Esophagus squamous epithelium (tissue), 4 donors: Measurements from ENCODE around the gene COL16A1.

ENCODE experiments used
- POLR2A ChIP-seq, 4 donors: fragments of 450-650 bp; IDR thresholded peaks; one replicate each; pipeline ENCODE4 v1.6.1; 2017; ENCODE audit warnings: antibody characterized with exemption in 4 of 4, mild to moderate bottlenecking in 4 of 4, moderate library complexity in 3 of 4
- TF ChIP-seq, protein P1 (sequence below), 6 experiments: fragments of 450-650 bp in 4 of 6; fragments of 200-600 bp in 2 of 6; sonication (generic) in 2 of 6; IDR thresholded peaks; one replicate each; pipeline ENCODE4 v1.5.1; 2016 to 2019; ENCODE audit warnings: antibody characterized with exemption in 6 of 6, mild to moderate bottlenecking in 4 of 6, moderate library complexity in 4 of 6

DNA sequence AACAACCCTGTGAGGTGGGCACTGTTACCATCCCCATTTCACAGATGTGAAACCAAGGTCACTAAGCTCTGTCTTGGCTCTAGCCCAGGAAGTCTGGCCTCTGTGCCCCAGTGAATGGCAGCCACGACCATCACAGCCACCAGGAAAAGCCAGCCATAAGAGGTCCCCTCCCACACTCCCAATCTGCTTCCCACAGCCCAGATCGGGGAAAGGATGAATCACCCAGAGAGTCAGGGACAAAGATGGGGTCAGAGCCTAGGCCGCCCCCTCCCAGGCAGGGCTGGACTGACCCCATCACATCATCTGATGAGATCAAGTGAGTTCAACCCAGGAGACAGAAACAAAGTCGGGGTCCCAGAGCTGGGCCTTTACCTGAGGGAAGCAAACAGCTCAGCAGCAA, 22.9 kb upstream of the COL16A1 start:
- TF ChIP-seq, protein P1, sequence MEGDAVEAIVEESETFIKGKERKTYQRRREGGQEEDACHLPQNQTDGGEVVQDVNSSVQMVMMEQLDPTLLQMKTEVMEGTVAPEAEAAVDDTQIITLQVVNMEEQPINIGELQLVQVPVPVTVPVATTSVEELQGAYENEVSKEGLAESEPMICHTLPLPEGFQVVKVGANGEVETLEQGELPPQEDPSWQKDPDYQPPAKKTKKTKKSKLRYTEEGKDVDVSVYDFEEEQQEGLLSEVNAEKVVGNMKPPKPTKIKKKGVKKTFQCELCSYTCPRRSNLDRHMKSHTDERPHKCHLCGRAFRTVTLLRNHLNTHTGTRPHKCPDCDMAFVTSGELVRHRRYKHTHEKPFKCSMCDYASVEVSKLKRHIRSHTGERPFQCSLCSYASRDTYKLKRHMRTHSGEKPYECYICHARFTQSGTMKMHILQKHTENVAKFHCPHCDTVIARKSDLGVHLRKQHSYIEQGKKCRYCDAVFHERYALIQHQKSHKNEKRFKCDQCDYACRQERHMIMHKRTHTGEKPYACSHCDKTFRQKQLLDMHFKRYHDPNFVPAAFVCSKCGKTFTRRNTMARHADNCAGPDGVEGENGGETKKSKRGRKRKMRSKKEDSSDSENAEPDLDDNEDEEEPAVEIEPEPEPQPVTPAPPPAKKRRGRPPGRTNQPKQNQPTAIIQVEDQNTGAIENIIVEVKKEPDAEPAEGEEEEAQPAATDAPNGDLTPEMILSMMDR (IDR thresholded peaks at IDR 0.05), result no peak
- no peak for TF ChIP-seq POLR2A (IDR thresholded peaks at IDR 0.05)
